Measurements from ENCODE around the gene EMC9. TPM values are rescaled to one million over a fixed set of nuclear protein-coding genes. Genes with fewer than 3 reads are reported as not detected.

EMC9 gene
- total and polyA plus RNA-seq, 10 of the 15 experiments (the other 5 are each of a cell fraction or from before 2014, with no cell fraction given), result 15.3 to 60.5 (median 30.3) TPM

- H4K20me1 ChIP-seq (ENCODE audit: control insufficient read depth, insufficient read depth), result no peaks in the 10 kb centered on the region
- in situ Hi-C loops (cut with MboI), result loop anchor here (25.0 kb wide), 1 partner anchor 803 kb away; the partner anchor contains the start of genes BCL2L2, PABPN1 and PPP1R3E
- TSS peak; percentile 76 for BruUV-seq (replicated peaks)
- H3K4me1 ChIP-seq (ENCODE audit: control insufficient read depth, insufficient read depth, low read length), result peaks cover 5% of the 10 kb centered on the region
- ChIA-PET CTCF (interaction anchor here (0.7 to 5.9 kb wide), 18 partner anchors 8 to 1021 kb away, joined by 3 to 39 read pairs (median 7); partner anchors contain the start of genes ACIN1, CIDEB, EMC9 and IRF9), POLR2A (interaction anchor here (0.7 to 17.1 kb wide), 15 partner anchors 10 to 315 kb away, joined by 3 to 276 read pairs (median 7); partner anchors contain the start of genes CARMIL3, CHMP4A, EMC9 and FITM1), RAD21 (ENCODE audit: unreplicated experiment) (interaction anchor here (1.1 to 5.8 kb wide), 17 partner anchors 9 to 158 kb away, joined by 3 to 69 read pairs (median 9); partner anchors contain the start of genes CARMIL3, EMC9, IPO4 and IRF9), SMC1A (ENCODE audit: uncharacterized antibody, unreplicated experiment) (interaction anchor here (0.9 to 7.7 kb wide), 15 partner anchors 10 to 182 kb away, joined by 3 to 70 read pairs (median 7); partner anchors contain the start of genes CHMP4A, IPO4, IRF9 and PCK2)
- no peak for FAIRE-seq
- H3K36me3 ChIP-seq (ENCODE audit: control insufficient read depth in 2 of 2, insufficient read depth in 2 of 2, low read length in 1 of 2), result peaks cover 7 to 23% of the 10 kb centered on the region in 2 experiments
- H3K27ac ChIP-seq (ENCODE audit: control insufficient read depth, insufficient read depth), result peak overlapping the region; percentile 94
- TF ChIP-seq NFXL1 (IDR thresholded peaks at IDR 0.05; ENCODE audit: borderline replicate concordance), result no peak
- TF ChIP-seq NKRF (conservative IDR thresholded peaks at IDR 0.05), result peak; percentile 26; the same call in 1 of the 2 replicates
- no peak for ATAC-seq
- no peaks in the 10 kb centered on the region for H3K27me3 ChIP-seq (replicated peaks in 1 of 2; ENCODE audit: control insufficient read depth in 2 of 2, insufficient read depth in 2 of 2, low read length in 1 of 2)
- H3K4me2 ChIP-seq (ENCODE audit: control insufficient read depth, insufficient read depth), result peak overlapping the region; percentile 92
- peak overlapping the region; percentile 96 for H3K4me3 ChIP-seq
- intact Hi-C loops (cut with micrococcal nuclease; ENCODE audit: unreplicated experiment), result loop anchor here (2.0 kb wide), 1 partner anchor 55 kb away; no protein-coding TSS in a partner anchor
- peaks cover 24% of the 10 kb centered on the region for H3K79me2 ChIP-seq (ENCODE audit: control insufficient read depth, insufficient read depth, low read length)
- H3K9me3 ChIP-seq (replicated peaks; ENCODE audit: control insufficient read depth, insufficient read depth, low read length), result no peaks in the 10 kb centered on the region
- 0% methylated on average over 14 of the region's 14 CpGs for WGBS (ENCODE audit: insufficient coverage, insufficient replicate concordance, low lambda C conversion rate, missing lambda C conversion rate)
- peak overlapping the region; percentile 82 for H2AFZ ChIP-seq (ENCODE audit: control insufficient read depth, low read depth, low read length)
- no peak for DNase-seq (ENCODE audit: low read depth, low spot score)
- H3K9ac ChIP-seq (ENCODE audit: control insufficient read depth, insufficient read depth, low read length), result peak overlapping the region; percentile 82
Observed at GRCh38 chr14:24115422-24116127, 25.8 kb downstream of the EMC9 start.
